ENCODE data around the gene RBP7.

RBP7 gene

GRCh38 chr1:10057343-10057742 lies 60.3 kb downstream of the RBP7 start:
- Histone ChIP-seq H3K9ac (ENCODE audit: low read length) (no peak overlapping the region), H3K9me3 (ENCODE audit: control insufficient read depth, low read depth, low read length) (no peaks in the 10 kb centered on the region)

GRCh38 chr1:10057796-10058195 lies 60.8 kb downstream of the RBP7 start:
- Histone ChIP-seq H3K27ac (ENCODE audit: low read length) (no peak overlapping the region), H3K27me3 (ENCODE audit: control insufficient read depth, insufficient read depth, low read length) (no peaks in the 10 kb centered on the region), H3K9ac (ENCODE audit: low read length) (no peak overlapping the region), H3K4me1 (ENCODE audit: control insufficient read depth, low read depth, low read length) (no peaks in the 10 kb centered on the region), H3K9me3 (ENCODE audit: control insufficient read depth, low read depth, low read length) (no peaks in the 10 kb centered on the region), H3K36me3 (ENCODE audit: control insufficient read depth, low read depth, low read length) (no peaks in the 10 kb centered on the region), H3K4me3 (ENCODE audit: low read length) (no peak overlapping the region)

More at GRCh38 chr1:10057343-10057742, 60.3 kb downstream of the RBP7 start:
- no peaks in the 10 kb centered on the region for H3K27me3 ChIP-seq (ENCODE audit: control insufficient read depth, insufficient read depth, low read length)
- H3K27ac ChIP-seq (ENCODE audit: low read length) = no peak overlapping the region
- no peaks in the 10 kb centered on the region for H3K4me1 ChIP-seq (ENCODE audit: control insufficient read depth, low read depth, low read length)
- H3K4me3 ChIP-seq (ENCODE audit: low read length) = no peak overlapping the region
- H3K36me3 ChIP-seq (ENCODE audit: control insufficient read depth, low read depth, low read length) = no peaks in the 10 kb centered on the region

- Histone ChIP-seq H3K4me3 (ENCODE audit: low read length) (no peak overlapping the region), H3K27ac (ENCODE audit: low read length) (no peak overlapping the region), H3K9ac (ENCODE audit: low read length) (no peak overlapping the region)
Observed at GRCh38 chr1:10059342-10059718, 62.3 kb downstream of the RBP7 start.

GRCh38 chr1:10060311-10061100 lies 63.5 kb downstream of the RBP7 start:
- Histone ChIP-seq H3K9ac (ENCODE audit: low read length) (no peak overlapping the region), H3K4me1 (ENCODE audit: control insufficient read depth, low read depth, low read length) (peaks cover 6% of the 10 kb centered on the region), H3K27ac (ENCODE audit: low read length) (no peak overlapping the region)

More at GRCh38 chr1:10059342-10059718, 62.3 kb downstream of the RBP7 start:
- no peaks in the 10 kb centered on the region for H3K4me1 ChIP-seq (ENCODE audit: control insufficient read depth, low read depth, low read length)
- H3K36me3 ChIP-seq (ENCODE audit: control insufficient read depth, low read depth, low read length) = no peaks in the 10 kb centered on the region
- no peaks in the 10 kb centered on the region for H3K9me3 ChIP-seq (ENCODE audit: control insufficient read depth, low read depth, low read length)
- H3K27me3 ChIP-seq (ENCODE audit: control insufficient read depth, insufficient read depth, low read length) = no peaks in the 10 kb centered on the region

GRCh38 chr1:10061276-10061675 lies 64.2 kb downstream of the RBP7 start:
- H3K36me3 ChIP-seq (ENCODE audit: control insufficient read depth, low read depth, low read length) = no peaks in the 10 kb centered on the region
- H3K27ac ChIP-seq (ENCODE audit: low read length) = no peak overlapping the region
- H3K9me3 ChIP-seq (ENCODE audit: control insufficient read depth, low read depth, low read length) = no peaks in the 10 kb centered on the region
- H3K9ac ChIP-seq (ENCODE audit: low read length) = no peak overlapping the region
- H3K4me3 ChIP-seq (ENCODE audit: low read length) = no peak overlapping the region
- peaks cover 7% of the 10 kb centered on the region for H3K4me1 ChIP-seq (ENCODE audit: control insufficient read depth, low read depth, low read length)
- no peaks in the 10 kb centered on the region for H3K27me3 ChIP-seq (ENCODE audit: control insufficient read depth, insufficient read depth, low read length)

More at GRCh38 chr1:10060311-10061100, 63.5 kb downstream of the RBP7 start:
- Histone ChIP-seq H3K27me3 (ENCODE audit: control insufficient read depth, insufficient read depth, low read length) (no peaks in the 10 kb centered on the region), H3K4me3 (ENCODE audit: low read length) (no peak overlapping the region), H3K9me3 (ENCODE audit: control insufficient read depth, low read depth, low read length) (no peaks in the 10 kb centered on the region), H3K36me3 (ENCODE audit: control insufficient read depth, low read depth, low read length) (no peaks in the 10 kb centered on the region)

GRCh38 chr1:10063878-10064277 lies 66.8 kb downstream of the RBP7 start:
- no peak overlapping the region for H3K4me3 ChIP-seq (ENCODE audit: low read length)
- H3K9me3 ChIP-seq (ENCODE audit: control insufficient read depth, low read depth, low read length) = no peaks in the 10 kb centered on the region
- H3K27me3 ChIP-seq (ENCODE audit: control insufficient read depth, insufficient read depth, low read length) = no peaks in the 10 kb centered on the region
- H3K9ac ChIP-seq (ENCODE audit: low read length) = no peak overlapping the region
- H3K27ac ChIP-seq (ENCODE audit: low read length) = no peak overlapping the region
- H3K4me1 ChIP-seq (ENCODE audit: control insufficient read depth, low read depth, low read length) = peaks cover 7% of the 10 kb centered on the region
- no peaks in the 10 kb centered on the region for H3K36me3 ChIP-seq (ENCODE audit: control insufficient read depth, low read depth, low read length)

GRCh38 chr1:10064416-10065343 lies 67.7 kb downstream of the RBP7 start:
- no peak overlapping the region for H3K27ac ChIP-seq (ENCODE audit: low read length)

GRCh38 chr1:10065344-10065685 lies 68.3 kb downstream of the RBP7 start:
- Histone ChIP-seq H3K36me3 (ENCODE audit: control insufficient read depth, low read depth, low read length) (no peaks in the 10 kb centered on the region), H3K27me3 (ENCODE audit: control insufficient read depth, insufficient read depth, low read length) (no peaks in the 10 kb centered on the region), H3K9me3 (ENCODE audit: control insufficient read depth, low read depth, low read length) (no peaks in the 10 kb centered on the region), H3K9ac (ENCODE audit: low read length) (no peak overlapping the region), H3K4me3 (ENCODE audit: low read length) (no peak overlapping the region), H3K4me1 (ENCODE audit: control insufficient read depth, low read depth, low read length) (peaks cover 7% of the 10 kb centered on the region), H3K27ac (ENCODE audit: low read length) (no peak overlapping the region)

More at GRCh38 chr1:10064416-10065343, 67.7 kb downstream of the RBP7 start:
- peaks cover 7% of the 10 kb centered on the region for H3K4me1 ChIP-seq (ENCODE audit: control insufficient read depth, low read depth, low read length)
- H3K4me3 ChIP-seq (ENCODE audit: low read length) = no peak overlapping the region
- H3K27me3 ChIP-seq (ENCODE audit: control insufficient read depth, insufficient read depth, low read length) = no peaks in the 10 kb centered on the region
- H3K9me3 ChIP-seq (ENCODE audit: control insufficient read depth, low read depth, low read length) = no peaks in the 10 kb centered on the region
- H3K36me3 ChIP-seq (ENCODE audit: control insufficient read depth, low read depth, low read length) = no peaks in the 10 kb centered on the region
- H3K9ac ChIP-seq (ENCODE audit: low read length) = no peak overlapping the region
